ENCODE results near the gene CXorf58. TPM values are rescaled to one million over a fixed set of nuclear protein-coding genes. Genes with fewer than 3 reads are reported as not detected.
"Not testable (repeated sequence)": the region's sequence is repeated elsewhere in the genome, so short reads cannot be mapped to it uniquely, and the experiment has no call there.

Gene CXorf58
- total and polyA plus RNA-seq, 3 donors from 2014 or later: 2.6 to 6.5 (median 5.7) TPM

- no peaks in the 10 kb centered on the region for H3K9me3 ChIP-seq
- intact Hi-C loops (cut with DNase I; ENCODE audit: low total_unique reads): no loop called here
- H3K36me3 ChIP-seq (ENCODE audit: low read depth, missing control alignments): no peaks in the 10 kb centered on the region
- H3K4me1 ChIP-seq: no peaks in the 10 kb centered on the region
- H3K27ac ChIP-seq: no peak overlapping the region
- TF ChIP-seq, protein P1, sequence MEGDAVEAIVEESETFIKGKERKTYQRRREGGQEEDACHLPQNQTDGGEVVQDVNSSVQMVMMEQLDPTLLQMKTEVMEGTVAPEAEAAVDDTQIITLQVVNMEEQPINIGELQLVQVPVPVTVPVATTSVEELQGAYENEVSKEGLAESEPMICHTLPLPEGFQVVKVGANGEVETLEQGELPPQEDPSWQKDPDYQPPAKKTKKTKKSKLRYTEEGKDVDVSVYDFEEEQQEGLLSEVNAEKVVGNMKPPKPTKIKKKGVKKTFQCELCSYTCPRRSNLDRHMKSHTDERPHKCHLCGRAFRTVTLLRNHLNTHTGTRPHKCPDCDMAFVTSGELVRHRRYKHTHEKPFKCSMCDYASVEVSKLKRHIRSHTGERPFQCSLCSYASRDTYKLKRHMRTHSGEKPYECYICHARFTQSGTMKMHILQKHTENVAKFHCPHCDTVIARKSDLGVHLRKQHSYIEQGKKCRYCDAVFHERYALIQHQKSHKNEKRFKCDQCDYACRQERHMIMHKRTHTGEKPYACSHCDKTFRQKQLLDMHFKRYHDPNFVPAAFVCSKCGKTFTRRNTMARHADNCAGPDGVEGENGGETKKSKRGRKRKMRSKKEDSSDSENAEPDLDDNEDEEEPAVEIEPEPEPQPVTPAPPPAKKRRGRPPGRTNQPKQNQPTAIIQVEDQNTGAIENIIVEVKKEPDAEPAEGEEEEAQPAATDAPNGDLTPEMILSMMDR (IDR thresholded peaks at IDR 0.05): no peak
- TF ChIP-seq POLR2A (IDR thresholded peaks at IDR 0.05): no peak
- no peaks in the 10 kb centered on the region for H3K27me3 ChIP-seq
- DNase-seq: no peak
- no peak overlapping the region for H3K4me3 ChIP-seq
- WGBS, 2 donors: 87 to 97% methylated on average over 3 of the region's 3 CpGs
Observed at GRCh38 chrX:23959781-23960180, 52.0 kb downstream of the CXorf58 start.

- intact Hi-C loops (cut with DNase I; ENCODE audit: low total_unique reads): no loop called here
- no peaks in the 10 kb centered on the region for H3K27me3 ChIP-seq
- 55 to 60% methylated on average over 3 to 5 of the region's 5 CpGs for WGBS, 2 donors
- DNase-seq: no peak
- no peaks in the 10 kb centered on the region for H3K4me1 ChIP-seq
- TF ChIP-seq, protein P1 (IDR thresholded peaks at IDR 0.05): no peak
- no peak overlapping the region for H3K4me3 ChIP-seq
- H3K36me3 ChIP-seq (ENCODE audit: low read depth, missing control alignments): no peaks in the 10 kb centered on the region
- H3K9me3 ChIP-seq: no peaks in the 10 kb centered on the region
- H3K27ac ChIP-seq: no peak overlapping the region
Observed at GRCh38 chrX:23964191-23964590, 56.4 kb downstream of the CXorf58 start.

- H3K9me3 ChIP-seq; DNase-seq; H3K36me3 ChIP-seq (ENCODE audit: low read depth, missing control alignments); H3K4me1 ChIP-seq; H3K4me3 ChIP-seq; H3K27ac ChIP-seq; H3K27me3 ChIP-seq; intact Hi-C loops (cut with DNase I; ENCODE audit: low total_unique reads): not testable (repeated sequence)
- 81 to 84% methylated on average over 6 to 8 of the region's 8 CpGs for WGBS, 2 donors
Observed at GRCh38 chrX:23965630-23966029, 57.8 kb downstream of the CXorf58 start.

DNA sequence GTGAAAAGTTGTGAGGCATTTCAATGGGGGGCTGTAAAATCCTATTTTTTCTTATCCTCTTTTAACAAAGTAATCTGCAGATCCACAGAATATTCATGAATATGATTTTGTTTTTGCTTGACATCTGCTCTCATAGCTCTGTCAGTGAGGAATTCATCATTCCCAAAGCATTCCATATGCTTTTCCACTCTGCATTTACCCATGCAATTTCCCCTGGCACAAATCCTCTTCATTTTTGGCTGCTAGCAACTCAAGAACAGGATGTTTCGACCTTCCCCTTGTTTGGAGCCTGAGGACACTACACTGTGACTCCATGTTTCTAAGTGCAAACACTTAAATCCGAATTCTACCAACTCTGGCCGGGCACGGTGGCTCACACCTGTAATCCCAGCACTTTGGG is 70.7 kb downstream of the CXorf58 start:
- intact Hi-C loops (cut with DNase I; ENCODE audit: low total_unique reads): no loop called here
- TF ChIP-seq, protein P1 (IDR thresholded peaks at IDR 0.05): no peak
- TF ChIP-seq POLR2A (IDR thresholded peaks at IDR 0.05): no peak
- Histone ChIP-seq H3K9me3 (no peaks in the 10 kb centered on the region), H3K4me3 (no peak overlapping the region), H3K36me3 (ENCODE audit: low read depth, missing control alignments) (no peaks in the 10 kb centered on the region), H3K27ac (no peak overlapping the region), H3K4me1 (no peaks in the 10 kb centered on the region), H3K27me3 (no peaks in the 10 kb centered on the region)
- DNase-seq: no peak
- 65 to 69% methylated on average over 1 to 4 of the region's 4 CpGs for WGBS, 2 donors

GRCh38 chrX:23980011-23980441 is 72.2 kb downstream of the CXorf58 start:
- WGBS, 2 donors: 29 to 53% methylated on average over 1 to 5 of the region's 5 CpGs
- TF ChIP-seq, protein P1 (IDR thresholded peaks at IDR 0.05): no peak
- TF ChIP-seq POLR2A (IDR thresholded peaks at IDR 0.05): no peak
- Histone ChIP-seq H3K27me3 (no peaks in the 10 kb centered on the region), H3K36me3 (ENCODE audit: low read depth, missing control alignments) (no peaks in the 10 kb centered on the region), H3K4me1 (no peaks in the 10 kb centered on the region), H3K9me3 (no peaks in the 10 kb centered on the region), H3K4me3 (no peak overlapping the region), H3K27ac (no peak overlapping the region)
- intact Hi-C loops (cut with DNase I; ENCODE audit: low total_unique reads): no loop called here
- DNase-seq: no peak

Data from testis (tissue), 3 donors.